ENCODE results near the gene PAX5. TPM values are rescaled to one million over a fixed set of nuclear protein-coding genes. Genes with fewer than 3 reads are reported as not detected.

PAX5 gene
- total RNA-seq, 4 donors from 2014 or later, result 0.55 TPM; not detected in 3

- Histone ChIP-seq H3K9me3 (no peaks in the 10 kb centered on the region), H3K4me3 (no peak overlapping the region), H3K27me3 (peaks cover 0 to 33% of the 10 kb centered on the region in 2 donors), H3K36me3 (no peaks in the 10 kb centered on the region), H3K27ac (no peak overlapping the region), H3K4me1 (peaks cover 0 to 4% of the 10 kb centered on the region in 2 donors)
- DNase-seq, result no peak
- TF ChIP-seq CTCF (IDR thresholded peaks at IDR 0.05), result no peak
- no peak for TF ChIP-seq POLR2A (IDR thresholded peaks at IDR 0.05)
- intact Hi-C loops (cut with DNase I; ENCODE audit: low total_unique reads), result no loop called here
Measured at GRCh38 chr9:36985061-36985768, 48.9 kb downstream of the PAX5 start.

- Histone ChIP-seq H3K9me3 (no peaks in the 10 kb centered on the region), H3K4me3 (no peak overlapping the region), H3K27ac (no peak overlapping the region), H3K4me1 (no peaks in the 10 kb centered on the region), H3K27me3 (peaks cover 0 to 17% of the 10 kb centered on the region in 2 donors), H3K36me3 (no peaks in the 10 kb centered on the region)
- intact Hi-C loops (cut with DNase I; ENCODE audit: low total_unique reads), result no loop called here
- no peak for DNase-seq
- TF ChIP-seq CTCF (IDR thresholded peaks at IDR 0.05), result no peak
Measured at GRCh38 chr9:36980148-36980974, 53.7 kb downstream of the PAX5 start.

- no peaks in the 10 kb centered on the region for H3K27me3 ChIP-seq
- TF ChIP-seq CTCF (IDR thresholded peaks at IDR 0.05) (no peak), POLR2A (IDR thresholded peaks at IDR 0.05) (no peak)
- no peaks in the 10 kb centered on the region for H3K9me3 ChIP-seq
- no peak overlapping the region for H3K27ac ChIP-seq
- DNase-seq, result no peak
- intact Hi-C loops (cut with DNase I; ENCODE audit: low total_unique reads), result loop anchor here (10.0 kb wide), 1 partner anchor 48 kb away; no protein-coding TSS in a partner anchor
- no peak overlapping the region for H3K4me3 ChIP-seq
- no peaks in the 10 kb centered on the region for H3K4me1 ChIP-seq
- H3K36me3 ChIP-seq, result no peaks in the 10 kb centered on the region
Measured at GRCh38 chr9:36976371-36977030, 57.6 kb downstream of the PAX5 start.

- Histone ChIP-seq H3K36me3 (no peaks in the 10 kb centered on the region), H3K4me3 (no peak overlapping the region), H3K9me3 (no peaks in the 10 kb centered on the region), H3K27me3 (no peaks in the 10 kb centered on the region), H3K4me1 (no peaks in the 10 kb centered on the region), H3K27ac (no peak overlapping the region)
- TF ChIP-seq POLR2A (IDR thresholded peaks at IDR 0.05) (no peak), CTCF (IDR thresholded peaks at IDR 0.05) (no peak)
- intact Hi-C loops (cut with DNase I; ENCODE audit: low total_unique reads), result loop anchor here (10.0 kb wide), 1 partner anchor 50 kb away; no protein-coding TSS in a partner anchor
- DNase-seq, result no peak
Measured at GRCh38 chr9:36974731-36975130, 59.3 kb downstream of the PAX5 start.

Measured in uterus (tissue), 4 donors.